NB4 (cell line): ENCODE results near the gene SCLT1.

Source experiments
- CTCF ChIP-seq: IDR thresholded peaks from one replicate; pipeline ENCODE4 v1.5.1; 2012; ENCODE audit warnings: low read depth, low read length
- POLR2A ChIP-seq: IDR thresholded peaks from 2 replicates; pipeline ENCODE4 v1.6.1; 2011; ENCODE audit warnings: mild to moderate bottlenecking; ENCODE audit not compliant: insufficient read length; ENCODE audit errors: extremely low read depth

DNA sequence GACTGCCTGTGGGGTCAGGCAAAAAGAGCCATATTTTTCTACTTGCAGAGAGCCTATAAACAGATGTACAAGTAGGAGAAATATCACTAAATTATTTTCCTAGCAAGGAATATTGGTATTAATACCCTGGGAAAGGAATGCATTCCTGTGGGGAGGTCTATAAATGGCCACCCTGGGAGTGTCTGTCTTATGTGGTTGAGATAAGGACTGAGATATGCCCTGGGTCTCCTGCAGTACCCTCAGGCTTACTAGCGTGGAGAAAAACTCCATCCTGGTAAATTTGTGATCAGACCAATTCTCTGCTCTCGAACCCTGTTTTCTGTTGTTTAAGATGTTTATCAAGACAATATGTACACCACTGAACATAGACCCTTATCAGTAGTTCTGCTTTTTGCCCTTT, 38.0 kb upstream of the SCLT1 start:
- TF ChIP-seq POLR2A (no peak), CTCF (no peak)
